WTC11 (cell line): Measurements from ENCODE around the gene INAFM2.

ENCODE experiments used
- GTF2I ChIP-seq: fragments of 250-450 bp; sonication (Bioruptor Pico); conservative IDR thresholded peaks from 2 replicates; pipeline ENCODE4 v1.4.0; 2021; ENCODE audit warnings: mild to moderate bottlenecking
- TEAD4 ChIP-seq: sonication (generic); formaldehyde crosslinking; IDR thresholded peaks from 2 replicates; pipeline ENCODE4 v1.8.0; 2022; ENCODE audit warnings: mild to moderate bottlenecking, missing genetic modification reagents
- TF ChIP-seq, protein P1 (sequence below): fragments of 200-600 bp; IDR thresholded peaks from 2 replicates; pipeline ENCODE4 v1.8.0; 2022; ENCODE audit warnings: antibody characterized with exemption
- TF ChIP-seq, protein P2 (sequence below): fragments of 250-450 bp; sonication (Bioruptor Pico); IDR thresholded peaks from 2 replicates; pipeline ENCODE4 v1.9.0; 2021; ENCODE audit warnings: moderate library complexity, mild to moderate bottlenecking, inconsistent platforms, borderline replicate concordance
- TF ChIP-seq, protein P3 (sequence below): sonication (generic); formaldehyde crosslinking; IDR thresholded peaks from 2 replicates; pipeline ENCODE4 v1.8.1; 2023; ENCODE audit warnings: mild to moderate bottlenecking, missing genetic modification reagents, borderline replicate concordance
- TF ChIP-seq, protein P4 (sequence below): sonication (generic); formaldehyde crosslinking; IDR thresholded peaks from 2 replicates; pipeline ENCODE4 v1.8.1; 2023; ENCODE audit warnings: mild to moderate bottlenecking, missing genetic modification reagents, moderate library complexity
- TF ChIP-seq, protein P5 (sequence below): sonication (generic); formaldehyde crosslinking; IDR thresholded peaks from 2 replicates; pipeline ENCODE4 v1.8.1; 2022; ENCODE audit warnings: low read depth, missing genetic modification reagents, borderline replicate concordance

DNA sequence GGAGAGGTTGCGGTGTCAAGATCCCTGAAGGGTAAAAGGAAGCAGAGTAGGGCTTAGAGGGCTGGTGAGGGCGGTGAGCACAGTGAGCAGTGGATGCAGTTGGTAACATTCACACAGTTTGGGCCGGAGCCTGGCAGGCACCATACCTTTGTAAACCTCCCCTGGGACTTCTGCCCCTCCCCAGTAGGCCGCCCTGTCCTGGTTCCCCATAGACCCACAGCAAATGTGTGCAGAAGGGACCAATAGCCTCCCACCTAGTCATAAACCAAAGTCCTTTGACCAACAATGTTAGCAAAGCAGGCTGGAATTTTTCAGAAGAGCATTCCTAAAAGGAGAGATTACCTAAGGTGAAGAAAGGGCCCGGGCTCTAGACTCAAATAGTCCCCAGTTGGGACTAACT lies 25.7 kb downstream of the INAFM2 start:
- TF ChIP-seq, protein P1, sequence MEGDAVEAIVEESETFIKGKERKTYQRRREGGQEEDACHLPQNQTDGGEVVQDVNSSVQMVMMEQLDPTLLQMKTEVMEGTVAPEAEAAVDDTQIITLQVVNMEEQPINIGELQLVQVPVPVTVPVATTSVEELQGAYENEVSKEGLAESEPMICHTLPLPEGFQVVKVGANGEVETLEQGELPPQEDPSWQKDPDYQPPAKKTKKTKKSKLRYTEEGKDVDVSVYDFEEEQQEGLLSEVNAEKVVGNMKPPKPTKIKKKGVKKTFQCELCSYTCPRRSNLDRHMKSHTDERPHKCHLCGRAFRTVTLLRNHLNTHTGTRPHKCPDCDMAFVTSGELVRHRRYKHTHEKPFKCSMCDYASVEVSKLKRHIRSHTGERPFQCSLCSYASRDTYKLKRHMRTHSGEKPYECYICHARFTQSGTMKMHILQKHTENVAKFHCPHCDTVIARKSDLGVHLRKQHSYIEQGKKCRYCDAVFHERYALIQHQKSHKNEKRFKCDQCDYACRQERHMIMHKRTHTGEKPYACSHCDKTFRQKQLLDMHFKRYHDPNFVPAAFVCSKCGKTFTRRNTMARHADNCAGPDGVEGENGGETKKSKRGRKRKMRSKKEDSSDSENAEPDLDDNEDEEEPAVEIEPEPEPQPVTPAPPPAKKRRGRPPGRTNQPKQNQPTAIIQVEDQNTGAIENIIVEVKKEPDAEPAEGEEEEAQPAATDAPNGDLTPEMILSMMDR = no peak
- TF ChIP-seq, protein P2, sequence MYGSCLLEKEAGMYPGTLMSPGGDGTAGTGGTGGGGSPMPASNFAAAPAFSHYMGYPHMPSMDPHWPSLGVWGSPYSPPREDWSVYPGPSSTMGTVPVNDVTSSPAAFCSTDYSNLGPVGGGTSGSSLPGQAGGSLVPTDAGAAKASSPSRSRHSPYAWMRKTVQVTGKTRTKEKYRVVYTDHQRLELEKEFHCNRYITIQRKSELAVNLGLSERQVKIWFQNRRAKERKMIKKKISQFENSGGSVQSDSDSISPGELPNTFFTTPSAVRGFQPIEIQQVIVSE (CRISPR knock-in tag) = no peak
- TF ChIP-seq GTF2I (CRISPR knock-in tag) (no peak), TEAD4 (CRISPR knock-in tag) (no peak)
- TF ChIP-seq, protein P3, sequence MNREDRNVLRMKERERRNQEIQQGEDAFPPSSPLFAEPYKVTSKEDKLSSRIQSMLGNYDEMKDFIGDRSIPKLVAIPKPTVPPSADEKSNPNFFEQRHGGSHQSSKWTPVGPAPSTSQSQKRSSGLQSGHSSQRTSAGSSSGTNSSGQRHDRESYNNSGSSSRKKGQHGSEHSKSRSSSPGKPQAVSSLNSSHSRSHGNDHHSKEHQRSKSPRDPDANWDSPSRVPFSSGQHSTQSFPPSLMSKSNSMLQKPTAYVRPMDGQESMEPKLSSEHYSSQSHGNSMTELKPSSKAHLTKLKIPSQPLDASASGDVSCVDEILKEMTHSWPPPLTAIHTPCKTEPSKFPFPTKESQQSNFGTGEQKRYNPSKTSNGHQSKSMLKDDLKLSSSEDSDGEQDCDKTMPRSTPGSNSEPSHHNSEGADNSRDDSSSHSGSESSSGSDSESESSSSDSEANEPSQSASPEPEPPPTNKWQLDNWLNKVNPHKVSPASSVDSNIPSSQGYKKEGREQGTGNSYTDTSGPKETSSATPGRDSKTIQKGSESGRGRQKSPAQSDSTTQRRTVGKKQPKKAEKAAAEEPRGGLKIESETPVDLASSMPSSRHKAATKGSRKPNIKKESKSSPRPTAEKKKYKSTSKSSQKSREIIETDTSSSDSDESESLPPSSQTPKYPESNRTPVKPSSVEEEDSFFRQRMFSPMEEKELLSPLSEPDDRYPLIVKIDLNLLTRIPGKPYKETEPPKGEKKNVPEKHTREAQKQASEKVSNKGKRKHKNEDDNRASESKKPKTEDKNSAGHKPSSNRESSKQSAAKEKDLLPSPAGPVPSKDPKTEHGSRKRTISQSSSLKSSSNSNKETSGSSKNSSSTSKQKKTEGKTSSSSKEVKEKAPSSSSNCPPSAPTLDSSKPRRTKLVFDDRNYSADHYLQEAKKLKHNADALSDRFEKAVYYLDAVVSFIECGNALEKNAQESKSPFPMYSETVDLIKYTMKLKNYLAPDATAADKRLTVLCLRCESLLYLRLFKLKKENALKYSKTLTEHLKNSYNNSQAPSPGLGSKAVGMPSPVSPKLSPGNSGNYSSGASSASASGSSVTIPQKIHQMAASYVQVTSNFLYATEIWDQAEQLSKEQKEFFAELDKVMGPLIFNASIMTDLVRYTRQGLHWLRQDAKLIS = no peak
- TF ChIP-seq, protein P4, sequence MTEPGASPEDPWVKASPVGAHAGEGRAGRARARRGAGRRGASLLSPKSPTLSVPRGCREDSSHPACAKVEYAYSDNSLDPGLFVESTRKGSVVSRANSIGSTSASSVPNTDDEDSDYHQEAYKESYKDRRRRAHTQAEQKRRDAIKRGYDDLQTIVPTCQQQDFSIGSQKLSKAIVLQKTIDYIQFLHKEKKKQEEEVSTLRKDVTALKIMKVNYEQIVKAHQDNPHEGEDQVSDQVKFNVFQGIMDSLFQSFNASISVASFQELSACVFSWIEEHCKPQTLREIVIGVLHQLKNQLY = no peak
- TF ChIP-seq, protein P5, sequence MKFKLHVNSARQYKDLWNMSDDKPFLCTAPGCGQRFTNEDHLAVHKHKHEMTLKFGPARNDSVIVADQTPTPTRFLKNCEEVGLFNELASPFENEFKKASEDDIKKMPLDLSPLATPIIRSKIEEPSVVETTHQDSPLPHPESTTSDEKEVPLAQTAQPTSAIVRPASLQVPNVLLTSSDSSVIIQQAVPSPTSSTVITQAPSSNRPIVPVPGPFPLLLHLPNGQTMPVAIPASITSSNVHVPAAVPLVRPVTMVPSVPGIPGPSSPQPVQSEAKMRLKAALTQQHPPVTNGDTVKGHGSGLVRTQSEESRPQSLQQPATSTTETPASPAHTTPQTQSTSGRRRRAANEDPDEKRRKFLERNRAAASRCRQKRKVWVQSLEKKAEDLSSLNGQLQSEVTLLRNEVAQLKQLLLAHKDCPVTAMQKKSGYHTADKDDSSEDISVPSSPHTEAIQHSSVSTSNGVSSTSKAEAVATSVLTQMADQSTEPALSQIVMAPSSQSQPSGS (CRISPR knock-in tag) = no peak
